SK-N-SH treated with all-trans-retinoic acid at 6 μM for 48 hours (cell line): ENCODE results near the gene PARP8.

Experiments used
- ATAC-seq: fragments of 200-7000 bp; cut with Tn5 transposase; 3 replicates; pipeline ENCODE4 v1.9.1; 2020; ENCODE audit warnings: mild to moderate bottlenecking, moderate library complexity
- ARNTL ChIP-seq: fragments of 450-650 bp; formaldehyde crosslinking; IDR thresholded peaks from 2 replicates; pipeline ENCODE4 v1.5.0; 2020; ENCODE audit warnings: low read depth, mild to moderate bottlenecking, moderate library complexity, borderline replicate concordance
- BACH2 ChIP-seq: fragments of 250-450 bp; sonication (Bioruptor Pico); IDR thresholded peaks from 2 replicates; pipeline ENCODE4 v1.9.0; 2021; ENCODE audit warnings: mild to moderate bottlenecking, borderline replicate concordance
- ESRRG ChIP-seq: fragments of 250-450 bp; sonication (Bioruptor Pico); IDR thresholded peaks from 2 replicates; pipeline ENCODE4 v1.6.1; 2021; ENCODE audit warnings: mild to moderate bottlenecking
- GLIS3 ChIP-seq: fragments of 250-450 bp; sonication (Bioruptor Pico); IDR thresholded peaks from 2 replicates; pipeline ENCODE4 v1.5.0; 2020; ENCODE audit warnings: mild to moderate bottlenecking, moderate library complexity
- ISL1 ChIP-seq: fragments of 250-450 bp; sonication (Bioruptor Pico); IDR thresholded peaks from 2 replicates; pipeline ENCODE4 v2.1.2; 2022; ENCODE audit warnings: mild to moderate bottlenecking, moderate library complexity
- OSR1 ChIP-seq: fragments of 250-450 bp; sonication (Bioruptor Pico); IDR thresholded peaks from 2 replicates; pipeline ENCODE4 v1.8.0; 2022; ENCODE audit warnings: moderate library complexity, mild to moderate bottlenecking, inconsistent platforms
- PPARA ChIP-seq: fragments of 250-450 bp; sonication (Bioruptor Pico); IDR thresholded peaks from 2 replicates; pipeline ENCODE4 v1.5.0; 2020; ENCODE audit warnings: mild to moderate bottlenecking, borderline replicate concordance
- RARB ChIP-seq: fragments of 250-450 bp; sonication (Bioruptor Pico); IDR thresholded peaks from 2 replicates; pipeline ENCODE4 v1.8.0; 2021; ENCODE audit warnings: mild to moderate bottlenecking, moderate library complexity
- SNAI2 ChIP-seq: fragments of 250-450 bp; sonication (Bioruptor Pico); IDR thresholded peaks from 2 replicates; pipeline ENCODE4 v1.5.0; 2020; ENCODE audit warnings: mild to moderate bottlenecking, moderate library complexity
- TOX ChIP-seq: fragments of 250-450 bp; sonication (Bioruptor Pico); IDR thresholded peaks from 2 replicates; pipeline ENCODE4 v1.8.0; 2021; ENCODE audit warnings: mild to moderate bottlenecking, moderate library complexity, borderline replicate concordance
- ZC3H10 ChIP-seq: fragments of 250-450 bp; sonication (Bioruptor Pico); IDR thresholded peaks from 2 replicates; pipeline ENCODE4 v1.5.1; 2021; ENCODE audit warnings: mild to moderate bottlenecking, moderate library complexity
- ZFP3 ChIP-seq: fragments of 250-450 bp; sonication (Bioruptor Pico); IDR thresholded peaks from 2 replicates; pipeline ENCODE4 v1.5.0; 2020; ENCODE audit warnings: mild to moderate bottlenecking, moderate library complexity
- ZFP30 ChIP-seq: fragments of 450-650 bp; formaldehyde crosslinking; IDR thresholded peaks from 2 replicates; pipeline ENCODE4 v1.5.0; 2022; ENCODE audit warnings: mild to moderate bottlenecking, moderate library complexity
- ZNF565 ChIP-seq: fragments of 450-650 bp; formaldehyde crosslinking; conservative IDR thresholded peaks from 2 replicates; pipeline ENCODE4 v1.5.0; 2020; ENCODE audit warnings: low read depth, mild to moderate bottlenecking, moderate library complexity
- ZNF70 ChIP-seq: fragments of 450-650 bp; formaldehyde crosslinking; IDR thresholded peaks from 2 replicates; pipeline ENCODE4 v1.5.0; 2020; ENCODE audit warnings: mild to moderate bottlenecking, moderate library complexity
- ZNF8 ChIP-seq: fragments of 450-650 bp; formaldehyde crosslinking; IDR thresholded peaks from 2 replicates; pipeline ENCODE4 v1.5.0; 2020; ENCODE audit warnings: mild to moderate bottlenecking, moderate library complexity
- TF ChIP-seq, protein P1 (sequence below): fragments of 250-450 bp; sonication (Bioruptor Pico); IDR thresholded peaks from 2 replicates; pipeline ENCODE4 v1.8.0; 2020; ENCODE audit warnings: mild to moderate bottlenecking, moderate library complexity, borderline replicate concordance
- TF ChIP-seq, protein P2 (sequence below): fragments of 250-450 bp; sonication (Bioruptor Pico); IDR thresholded peaks from 2 replicates; pipeline ENCODE4 v1.5.1; 2021; ENCODE audit warnings: mild to moderate bottlenecking, moderate library complexity
- TF ChIP-seq, protein P3 (sequence below): fragments of 250-450 bp; sonication (Bioruptor Pico); IDR thresholded peaks from 2 replicates; pipeline ENCODE4 v1.5.0; 2020; ENCODE audit warnings: mild to moderate bottlenecking, moderate library complexity
- TF ChIP-seq, protein P4 (sequence below): fragments of 250-450 bp; sonication (Bioruptor Pico); IDR thresholded peaks from 2 replicates; pipeline ENCODE4 v1.8.0; 2021; ENCODE audit warnings: low read depth, mild to moderate bottlenecking, moderate library complexity, borderline replicate concordance

Gene PARP8

DNA sequence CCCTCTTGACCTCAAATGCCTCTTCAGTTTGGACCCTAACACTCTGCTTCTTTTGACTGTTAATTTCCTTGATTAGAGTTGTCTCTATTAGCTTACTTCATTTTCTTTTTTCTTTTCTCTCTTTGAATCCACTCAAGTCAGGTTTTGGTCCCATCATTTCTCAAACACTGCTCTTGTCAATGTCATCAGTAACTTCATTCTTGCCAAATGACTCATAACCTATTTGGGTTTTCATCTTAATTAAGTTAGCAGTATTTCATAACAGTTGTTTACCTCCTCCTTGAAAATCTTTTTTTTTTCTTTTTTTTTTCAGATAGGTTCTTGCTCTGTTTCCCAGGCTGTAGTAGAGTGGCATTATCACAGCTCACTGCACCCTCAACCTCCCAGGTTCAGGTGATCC is 119.6 kb downstream of the PARP8 start (continued):
- TF ChIP-seq, protein P1, sequence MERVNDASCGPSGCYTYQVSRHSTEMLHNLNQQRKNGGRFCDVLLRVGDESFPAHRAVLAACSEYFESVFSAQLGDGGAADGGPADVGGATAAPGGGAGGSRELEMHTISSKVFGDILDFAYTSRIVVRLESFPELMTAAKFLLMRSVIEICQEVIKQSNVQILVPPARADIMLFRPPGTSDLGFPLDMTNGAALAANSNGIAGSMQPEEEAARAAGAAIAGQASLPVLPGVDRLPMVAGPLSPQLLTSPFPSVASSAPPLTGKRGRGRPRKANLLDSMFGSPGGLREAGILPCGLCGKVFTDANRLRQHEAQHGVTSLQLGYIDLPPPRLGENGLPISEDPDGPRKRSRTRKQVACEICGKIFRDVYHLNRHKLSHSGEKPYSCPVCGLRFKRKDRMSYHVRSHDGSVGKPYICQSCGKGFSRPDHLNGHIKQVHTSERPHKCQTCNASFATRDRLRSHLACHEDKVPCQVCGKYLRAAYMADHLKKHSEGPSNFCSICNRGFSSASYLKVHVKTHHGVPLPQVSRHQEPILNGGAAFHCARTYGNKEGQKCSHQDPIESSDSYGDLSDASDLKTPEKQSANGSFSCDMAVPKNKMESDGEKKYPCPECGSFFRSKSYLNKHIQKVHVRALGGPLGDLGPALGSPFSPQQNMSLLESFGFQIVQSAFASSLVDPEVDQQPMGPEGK (CRISPR knock-in tag): no peak
- TF ChIP-seq, protein P2, sequence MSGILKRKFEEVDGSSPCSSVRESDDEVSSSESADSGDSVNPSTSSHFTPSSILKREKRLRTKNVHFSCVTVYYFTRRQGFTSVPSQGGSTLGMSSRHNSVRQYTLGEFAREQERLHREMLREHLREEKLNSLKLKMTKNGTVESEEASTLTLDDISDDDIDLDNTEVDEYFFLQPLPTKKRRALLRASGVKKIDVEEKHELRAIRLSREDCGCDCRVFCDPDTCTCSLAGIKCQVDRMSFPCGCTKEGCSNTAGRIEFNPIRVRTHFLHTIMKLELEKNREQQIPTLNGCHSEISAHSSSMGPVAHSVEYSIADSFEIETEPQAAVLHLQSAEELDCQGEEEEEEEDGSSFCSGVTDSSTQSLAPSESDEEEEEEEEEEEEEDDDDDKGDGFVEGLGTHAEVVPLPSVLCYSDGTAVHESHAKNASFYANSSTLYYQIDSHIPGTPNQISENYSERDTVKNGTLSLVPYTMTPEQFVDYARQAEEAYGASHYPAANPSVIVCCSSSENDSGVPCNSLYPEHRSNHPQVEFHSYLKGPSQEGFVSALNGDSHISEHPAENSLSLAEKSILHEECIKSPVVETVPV (CRISPR knock-in tag): no peak
- TF ChIP-seq SNAI2 (CRISPR knock-in tag): no peak

DNA sequence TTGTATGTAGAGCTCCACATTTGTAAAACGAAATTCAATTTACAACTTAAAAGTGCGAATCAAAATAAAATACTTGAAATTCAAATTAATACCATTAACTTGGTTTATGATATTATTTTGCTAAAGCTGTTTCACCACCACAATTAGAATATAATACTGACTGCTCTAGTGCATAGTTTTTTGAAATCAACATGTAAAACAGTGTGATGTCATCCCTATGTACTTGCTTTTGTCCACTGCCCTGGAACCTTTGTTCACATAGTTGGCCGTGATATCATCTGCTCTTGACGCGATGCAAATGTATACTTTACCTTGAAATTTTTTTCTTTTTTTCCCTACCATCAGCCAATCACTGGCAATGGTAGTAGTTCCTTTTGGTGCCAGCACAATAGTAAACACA is 125.4 kb downstream of the PARP8 start:
- no peak for ATAC-seq
- TF ChIP-seq ZNF8 (no peak), GLIS3 (CRISPR knock-in tag) (no peak), ZC3H10 (CRISPR knock-in tag) (no peak), TOX (no peak), ZNF565 (CRISPR knock-in tag) (no peak), OSR1 (no peak), BACH2 (no peak), ZNF70 (no peak), ZFP30 (CRISPR knock-in tag) (no peak), PPARA (CRISPR knock-in tag) (no peak), ISL1 (no peak), ARNTL (CRISPR knock-in tag) (no peak), RARB (CRISPR knock-in tag) (no peak)
- TF ChIP-seq, protein P3, sequence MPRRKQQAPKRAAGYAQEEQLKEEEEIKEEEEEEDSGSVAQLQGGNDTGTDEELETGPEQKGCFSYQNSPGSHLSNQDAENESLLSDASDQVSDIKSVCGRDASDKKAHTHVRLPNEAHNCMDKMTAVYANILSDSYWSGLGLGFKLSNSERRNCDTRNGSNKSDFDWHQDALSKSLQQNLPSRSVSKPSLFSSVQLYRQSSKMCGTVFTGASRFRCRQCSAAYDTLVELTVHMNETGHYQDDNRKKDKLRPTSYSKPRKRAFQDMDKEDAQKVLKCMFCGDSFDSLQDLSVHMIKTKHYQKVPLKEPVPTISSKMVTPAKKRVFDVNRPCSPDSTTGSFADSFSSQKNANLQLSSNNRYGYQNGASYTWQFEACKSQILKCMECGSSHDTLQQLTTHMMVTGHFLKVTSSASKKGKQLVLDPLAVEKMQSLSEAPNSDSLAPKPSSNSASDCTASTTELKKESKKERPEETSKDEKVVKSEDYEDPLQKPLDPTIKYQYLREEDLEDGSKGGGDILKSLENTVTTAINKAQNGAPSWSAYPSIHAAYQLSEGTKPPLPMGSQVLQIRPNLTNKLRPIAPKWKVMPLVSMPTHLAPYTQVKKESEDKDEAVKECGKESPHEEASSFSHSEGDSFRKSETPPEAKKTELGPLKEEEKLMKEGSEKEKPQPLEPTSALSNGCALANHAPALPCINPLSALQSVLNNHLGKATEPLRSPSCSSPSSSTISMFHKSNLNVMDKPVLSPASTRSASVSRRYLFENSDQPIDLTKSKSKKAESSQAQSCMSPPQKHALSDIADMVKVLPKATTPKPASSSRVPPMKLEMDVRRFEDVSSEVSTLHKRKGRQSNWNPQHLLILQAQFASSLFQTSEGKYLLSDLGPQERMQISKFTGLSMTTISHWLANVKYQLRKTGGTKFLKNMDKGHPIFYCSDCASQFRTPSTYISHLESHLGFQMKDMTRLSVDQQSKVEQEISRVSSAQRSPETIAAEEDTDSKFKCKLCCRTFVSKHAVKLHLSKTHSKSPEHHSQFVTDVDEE: no peak

DNA sequence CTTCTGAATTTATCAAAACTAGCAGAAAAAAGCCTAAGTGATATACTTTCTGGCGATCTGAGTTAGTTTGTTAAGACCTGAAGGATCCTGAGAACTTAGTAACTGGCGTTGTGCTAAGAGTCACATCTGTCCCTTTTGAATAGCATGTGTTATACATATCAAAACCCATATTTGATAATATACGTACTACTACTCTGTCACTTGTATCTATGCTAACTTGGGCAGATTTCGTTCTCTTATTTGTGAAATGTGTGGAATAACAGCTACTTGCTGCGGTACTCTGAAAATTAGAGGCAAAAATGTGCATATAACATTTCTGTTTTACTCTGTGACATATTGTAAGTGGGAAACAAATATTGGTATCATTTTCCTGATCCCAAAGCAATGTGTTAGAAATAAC is 126.4 kb downstream of the PARP8 start:
- no peak for ATAC-seq
- TF ChIP-seq ZNF565 (CRISPR knock-in tag): no peak
- no peak for TF ChIP-seq ESRRG (CRISPR knock-in tag)
- TF ChIP-seq TOX: no peak
- no peak for TF ChIP-seq PPARA (CRISPR knock-in tag)
- no peak for TF ChIP-seq ZFP30 (CRISPR knock-in tag)
- no peak for TF ChIP-seq ZC3H10 (CRISPR knock-in tag)
- TF ChIP-seq, protein P4, sequence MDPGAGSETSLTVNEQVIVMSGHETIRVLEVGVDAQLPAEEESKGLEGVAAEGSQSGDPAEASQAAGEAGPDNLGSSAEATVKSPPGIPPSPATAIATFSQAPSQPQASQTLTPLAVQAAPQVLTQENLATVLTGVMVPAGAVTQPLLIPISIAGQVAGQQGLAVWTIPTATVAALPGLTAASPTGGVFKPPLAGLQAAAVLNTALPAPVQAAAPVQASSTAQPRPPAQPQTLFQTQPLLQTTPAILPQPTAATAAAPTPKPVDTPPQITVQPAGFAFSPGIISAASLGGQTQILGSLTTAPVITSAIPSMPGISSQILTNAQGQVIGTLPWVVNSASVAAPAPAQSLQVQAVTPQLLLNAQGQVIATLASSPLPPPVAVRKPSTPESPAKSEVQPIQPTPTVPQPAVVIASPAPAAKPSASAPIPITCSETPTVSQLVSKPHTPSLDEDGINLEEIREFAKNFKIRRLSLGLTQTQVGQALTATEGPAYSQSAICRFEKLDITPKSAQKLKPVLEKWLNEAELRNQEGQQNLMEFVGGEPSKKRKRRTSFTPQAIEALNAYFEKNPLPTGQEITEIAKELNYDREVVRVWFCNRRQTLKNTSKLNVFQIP (CRISPR knock-in tag): no peak
- no peak for TF ChIP-seq ZFP3 (CRISPR knock-in tag)
- no peak for TF ChIP-seq ISL1
- TF ChIP-seq GLIS3 (CRISPR knock-in tag): no peak
- TF ChIP-seq SNAI2 (CRISPR knock-in tag): no peak
- TF ChIP-seq OSR1: no peak
- TF ChIP-seq RARB (CRISPR knock-in tag): no peak
- TF ChIP-seq, protein P3: no peak
- no peak for TF ChIP-seq ZNF8
- TF ChIP-seq, all 23 proteins: peak for 0
